H9 (cell line): Measurements from ENCODE around the gene IFT80. TPM values are rescaled to one million over a fixed set of nuclear protein-coding genes. Genes with fewer than 3 reads are reported as not detected.

Source experiments
- DNase-seq: peaks from one replicate; pipeline ENCODE4 v3.0.0-alpha.2; 2017
- H2AFZ ChIP-seq: one replicate; pipeline ENCODE4 v1.6.1; 2013; ENCODE audit warnings: mild to moderate bottlenecking, low read length, control low read depth, moderate library complexity
- H2AK5ac ChIP-seq: 2 replicates; pipeline ENCODE4 v1.6.1; 2013; ENCODE audit warnings: low read length, control low read depth, mixed read lengths; ENCODE audit not compliant: insufficient read length
- H2BK120ac ChIP-seq: one replicate; pipeline ENCODE4 v1.6.1; 2013; ENCODE audit warnings: low read depth, mild to moderate bottlenecking, low read length, control low read depth, inconsistent platforms; ENCODE audit not compliant: poor library complexity, severe bottlenecking
- H2BK12ac ChIP-seq: 2 replicates; pipeline ENCODE4 v1.6.1; 2013; ENCODE audit warnings: low read length, control low read depth, mixed read lengths, low read depth; ENCODE audit not compliant: insufficient read length
- H2BK15ac ChIP-seq: 2 replicates; pipeline ENCODE4 v1.6.1; 2013; ENCODE audit warnings: low read depth, low read length, control low read depth
- H2BK20ac ChIP-seq: one replicate; pipeline ENCODE4 v1.6.1; 2013; ENCODE audit warnings: low read depth, mild to moderate bottlenecking, low read length, control low read depth, inconsistent platforms; ENCODE audit not compliant: poor library complexity, severe bottlenecking
- H2BK5ac ChIP-seq: 2 replicates; pipeline ENCODE4 v1.6.1; 2013; ENCODE audit warnings: low read length, control low read depth, mixed read lengths; ENCODE audit not compliant: insufficient read length
- H3K14ac ChIP-seq: 2 replicates; pipeline ENCODE4 v1.6.1; 2013; ENCODE audit warnings: low read length, control low read depth; ENCODE audit not compliant: insufficient read depth
- H3K18ac ChIP-seq: 2 replicates; pipeline ENCODE4 v1.6.1; 2013; ENCODE audit warnings: low read depth, mild to moderate bottlenecking, mixed read lengths, low read length, control low read depth; ENCODE audit not compliant: insufficient read length
- H3K23ac ChIP-seq: 2 replicates; pipeline ENCODE4 v1.6.1; 2013; ENCODE audit warnings: low read length, control low read depth, mixed read lengths, low read depth; ENCODE audit not compliant: insufficient read length
- H3K23me2 ChIP-seq: 2 replicates; pipeline ENCODE4 v1.6.1; 2013; ENCODE audit warnings: low read depth, mild to moderate bottlenecking, mixed read lengths, low read length, control low read depth; ENCODE audit not compliant: insufficient read length, poor library complexity, severe bottlenecking
- H3K27ac ChIP-seq: 2 replicates; pipeline ENCODE4 v1.5.1; 2013; ENCODE audit warnings: low read length, control low read depth, mixed read lengths, low read depth; ENCODE audit not compliant: insufficient read length
- H3K27me3 ChIP-seq: 2 replicates; pipeline ENCODE4 v1.6.1; 2013; ENCODE audit warnings: low read length, control low read depth, inconsistent platforms; ENCODE audit not compliant: insufficient read depth
- H3K4ac ChIP-seq: 2 replicates; pipeline ENCODE4 v1.6.1; 2013; ENCODE audit warnings: low read depth, mild to moderate bottlenecking, control low read depth, inconsistent platforms, low read length, moderate library complexity
- H3K4me1 ChIP-seq: 2 replicates; pipeline ENCODE4 v1.6.1; 2013; ENCODE audit warnings: low read length, control low read depth, inconsistent platforms; ENCODE audit not compliant: insufficient read depth
- H3K4me2 ChIP-seq: 2 replicates; pipeline ENCODE4 v1.6.1; 2013; ENCODE audit warnings: low read length, control low read depth, mixed read lengths; ENCODE audit not compliant: insufficient read length, insufficient read depth
- H3K56ac ChIP-seq: 2 replicates; pipeline ENCODE4 v1.6.1; 2013; ENCODE audit warnings: low read depth, mild to moderate bottlenecking, mixed read lengths, low read length, control low read depth; ENCODE audit not compliant: insufficient read length
- H3K79me1 ChIP-seq: 2 replicates; pipeline ENCODE4 v1.6.1; 2013; ENCODE audit warnings: low read depth, mild to moderate bottlenecking, moderate library complexity, low read length, control low read depth, inconsistent platforms; ENCODE audit not compliant: insufficient read depth, poor library complexity, severe bottlenecking
- H3K79me2 ChIP-seq: 2 replicates; pipeline ENCODE4 v1.6.1; 2013; ENCODE audit warnings: low read length, control low read depth, inconsistent platforms; ENCODE audit not compliant: insufficient read depth
- H3K9ac ChIP-seq: 2 replicates; pipeline ENCODE4 v1.6.1; 2013; ENCODE audit warnings: low read length, control low read depth, mixed read lengths; ENCODE audit not compliant: insufficient read length; ENCODE audit errors: extremely low read depth
- H3K9me3 ChIP-seq: one replicate; pipeline ENCODE4 v1.6.1; 2013; ENCODE audit warnings: low read depth, low read length, inconsistent platforms; ENCODE audit not compliant: control insufficient read depth
- H3T11ph ChIP-seq: one replicate; pipeline ENCODE4 v1.6.1; 2013; ENCODE audit warnings: mild to moderate bottlenecking, low read length, control low read depth, inconsistent platforms
- H4K20me1 ChIP-seq: one replicate; pipeline ENCODE4 v1.6.1; 2013; ENCODE audit not compliant: control insufficient read depth, insufficient read length, insufficient read depth
- H4K5ac ChIP-seq: 2 replicates; pipeline ENCODE4 v1.6.1; 2013; ENCODE audit warnings: low read depth, mild to moderate bottlenecking, mixed read lengths, low read length, control low read depth; ENCODE audit not compliant: insufficient read length
- H4K8ac ChIP-seq: replicated peaks from 2 replicates; pipeline ENCODE4 v1.6.1; 2013; ENCODE audit warnings: low read length, control low read depth, mixed read lengths, low read depth; ENCODE audit not compliant: insufficient read length
- H4K91ac ChIP-seq: 2 replicates; pipeline ENCODE4 v1.6.1; 2013; ENCODE audit warnings: low read depth, mild to moderate bottlenecking, moderate library complexity, mixed read lengths, low read length, control low read depth; ENCODE audit not compliant: insufficient read length
- H3K27ac Mint-ChIP-seq, 3 experiments: 2 replicates in 2 of 3; 3 replicates in 1 of 3; pipeline ENCODE4 v1.8.0; 2020 to 2021; ENCODE audit warnings: mixed read lengths in 3 of 3, mild to moderate bottlenecking in 1 of 3, moderate library complexity in 1 of 3
- H3K27me3 Mint-ChIP-seq: 2 replicates; pipeline ENCODE4 v1.8.0; 2021; ENCODE audit warnings: low read depth, mild to moderate bottlenecking, moderate library complexity, mixed read lengths
- H3K36me3 Mint-ChIP-seq, 3 experiments: 2 replicates in 2 of 3; 3 replicates in 1 of 3; pipeline ENCODE4 v1.8.0; 2020 to 2021; ENCODE audit warnings: low read depth in 3 of 3, mixed read lengths in 3 of 3; ENCODE audit not compliant: insufficient read depth in 1 of 3
- H3K4me1 Mint-ChIP-seq, 2 experiments: 2 replicates each; pipeline ENCODE4 v1.8.0; 2020; ENCODE audit warnings: mixed read lengths in 2 of 2
- H3K4me3 Mint-ChIP-seq, 2 experiments: 2 replicates in 1 of 2; 3 replicates in 1 of 2; pipeline ENCODE4 v1.8.0; 2020 to 2021; ENCODE audit warnings: mild to moderate bottlenecking in 2 of 2, mixed read lengths in 2 of 2, moderate library complexity in 1 of 2
- H3K9me3 Mint-ChIP-seq, 2 experiments: 2 replicates in 1 of 2; 3 replicates in 1 of 2; pipeline ENCODE4 v1.8.0; 2020; ENCODE audit warnings: mild to moderate bottlenecking in 2 of 2, mixed read lengths in 2 of 2, moderate library complexity in 1 of 2
- CTCF ChIP-seq: fragments of 200-600 bp; sonication (generic); conservative IDR thresholded peaks from 3 replicates; pipeline ENCODE4 v1.8.0; 2021; ENCODE audit warnings: antibody characterized with exemption, mild to moderate bottlenecking
- WGBS: extraction: QIAGEN DNeasy Blood & Tissue Kit; methylation state at CpG from one replicate; pipeline ENCODE4 v1.1.7; 2013; ENCODE audit warnings: missing lambda C conversion rate, low lambda C conversion rate, mixed read lengths; ENCODE audit not compliant: insufficient read length; ENCODE audit errors: extremely low coverage; 5-methylcytosine and 5-hydroxymethylcytosine counted together
- total RNA-seq: library from RNA; stranded (reverse); gene quantifications from 2 replicates; pipeline ENCODE4 v1.2.1, GENCODE V29; 2021

Gene IFT80
- total RNA-seq, 1 experiment from 2014 or later = 29.0 TPM

- H2AK5ac ChIP-seq = no peak overlapping the region
- H3K56ac ChIP-seq = no peak overlapping the region
- no peak overlapping the region for H2AFZ ChIP-seq
- no peak for DNase-seq
- no peak overlapping the region for H2BK5ac ChIP-seq
- no peak overlapping the region for H3K27ac ChIP-seq
- no peak overlapping the region for H4K8ac ChIP-seq
- no peaks in the 10 kb centered on the region for H3K79me2 ChIP-seq
- peaks cover 28% of the 10 kb centered on the region for H3K27me3 ChIP-seq
- H3K9ac ChIP-seq = no peak overlapping the region
- H3K9me3 ChIP-seq = no peaks in the 10 kb centered on the region
- TF ChIP-seq CTCF = no peak
- no peak overlapping the region for H2BK20ac ChIP-seq
- peaks cover 18% of the 10 kb centered on the region for H3K23me2 ChIP-seq
- H3K4ac ChIP-seq = no peak overlapping the region
- H3K18ac ChIP-seq = no peak overlapping the region
- no peak overlapping the region for H3K27ac Mint-ChIP-seq
- no peaks in the 10 kb centered on the region for H3K4me1 ChIP-seq
- H2BK120ac ChIP-seq = no peak overlapping the region
- H3T11ph ChIP-seq = no peak overlapping the region
- no peak overlapping the region for H3K14ac ChIP-seq
- no peaks in the 10 kb centered on the region for H3K79me1 ChIP-seq
- no peak overlapping the region for H3K4me2 ChIP-seq
- H3K9me3 Mint-ChIP-seq = no peaks in the 10 kb centered on the region
- WGBS = no CpG with 5 or more reads among the region's 3 CpGs
- H2BK15ac ChIP-seq = no peak overlapping the region
- no peak overlapping the region for H3K23ac ChIP-seq
- H3K36me3 Mint-ChIP-seq = no peaks in the 10 kb centered on the region
- no peak overlapping the region for H4K91ac ChIP-seq
- no peak overlapping the region for H2BK12ac ChIP-seq
- peaks cover 72% of the 10 kb centered on the region for H3K27me3 Mint-ChIP-seq
- H3K4me1 Mint-ChIP-seq = peaks cover 16 to 17% of the 10 kb centered on the region in 2 experiments
- H4K20me1 ChIP-seq = no peaks in the 10 kb centered on the region
- no peak overlapping the region for H4K5ac ChIP-seq
- H3K4me3 Mint-ChIP-seq = no peak overlapping the region
Observed at GRCh38 chr3:160227419-160227818, 171.6 kb downstream of the IFT80 start.
